Measurements from ENCODE around the gene PPA1.

DNA sequence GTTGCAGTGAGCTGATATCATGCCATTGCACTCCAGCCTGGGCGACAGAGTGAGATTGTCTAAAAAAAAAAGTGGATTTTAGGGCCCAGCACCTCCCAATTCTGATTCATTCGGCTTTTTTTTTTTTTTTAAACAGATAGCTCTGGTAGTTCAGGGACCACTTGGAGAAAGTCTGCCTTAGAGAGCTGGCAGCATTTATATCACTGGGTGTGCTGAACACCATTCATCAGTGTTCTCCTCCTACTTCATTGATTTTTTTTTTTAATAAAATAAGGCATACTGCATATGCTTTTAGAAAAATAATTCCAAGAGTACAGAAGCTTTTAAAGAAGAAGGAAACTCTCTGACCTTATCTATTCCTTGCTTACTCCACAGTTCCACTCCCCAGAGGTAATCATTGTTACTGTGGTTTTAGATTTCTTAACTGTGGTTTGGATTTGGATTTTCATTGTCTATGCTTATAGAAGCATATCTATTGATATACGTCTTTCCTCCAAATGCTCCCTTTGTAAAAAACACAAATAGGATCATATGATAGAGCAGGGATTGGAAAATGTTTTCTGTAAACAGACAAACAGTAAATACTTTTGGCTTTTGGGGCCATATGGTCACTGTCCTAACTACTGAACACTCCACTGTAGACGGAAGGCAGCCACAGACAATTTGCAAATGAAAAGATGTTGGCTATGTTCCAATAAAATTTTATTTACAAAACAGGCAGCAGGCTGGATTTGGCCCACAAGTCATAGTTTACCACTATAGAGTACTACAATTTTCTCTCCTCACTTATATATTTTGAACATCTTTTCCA lies 41.9 kb downstream of the PPA1 start:
- TF ChIP-seq, protein P1, sequence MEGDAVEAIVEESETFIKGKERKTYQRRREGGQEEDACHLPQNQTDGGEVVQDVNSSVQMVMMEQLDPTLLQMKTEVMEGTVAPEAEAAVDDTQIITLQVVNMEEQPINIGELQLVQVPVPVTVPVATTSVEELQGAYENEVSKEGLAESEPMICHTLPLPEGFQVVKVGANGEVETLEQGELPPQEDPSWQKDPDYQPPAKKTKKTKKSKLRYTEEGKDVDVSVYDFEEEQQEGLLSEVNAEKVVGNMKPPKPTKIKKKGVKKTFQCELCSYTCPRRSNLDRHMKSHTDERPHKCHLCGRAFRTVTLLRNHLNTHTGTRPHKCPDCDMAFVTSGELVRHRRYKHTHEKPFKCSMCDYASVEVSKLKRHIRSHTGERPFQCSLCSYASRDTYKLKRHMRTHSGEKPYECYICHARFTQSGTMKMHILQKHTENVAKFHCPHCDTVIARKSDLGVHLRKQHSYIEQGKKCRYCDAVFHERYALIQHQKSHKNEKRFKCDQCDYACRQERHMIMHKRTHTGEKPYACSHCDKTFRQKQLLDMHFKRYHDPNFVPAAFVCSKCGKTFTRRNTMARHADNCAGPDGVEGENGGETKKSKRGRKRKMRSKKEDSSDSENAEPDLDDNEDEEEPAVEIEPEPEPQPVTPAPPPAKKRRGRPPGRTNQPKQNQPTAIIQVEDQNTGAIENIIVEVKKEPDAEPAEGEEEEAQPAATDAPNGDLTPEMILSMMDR (conservative IDR thresholded peaks at IDR 0.05; ENCODE audit: low read length), result no peak
- TF ChIP-seq EZH2phosphoT487 (IDR thresholded peaks at IDR 0.05; ENCODE audit: borderline replicate concordance), result no peak
